ENCODE results near the gene SUMO3.

DNA sequence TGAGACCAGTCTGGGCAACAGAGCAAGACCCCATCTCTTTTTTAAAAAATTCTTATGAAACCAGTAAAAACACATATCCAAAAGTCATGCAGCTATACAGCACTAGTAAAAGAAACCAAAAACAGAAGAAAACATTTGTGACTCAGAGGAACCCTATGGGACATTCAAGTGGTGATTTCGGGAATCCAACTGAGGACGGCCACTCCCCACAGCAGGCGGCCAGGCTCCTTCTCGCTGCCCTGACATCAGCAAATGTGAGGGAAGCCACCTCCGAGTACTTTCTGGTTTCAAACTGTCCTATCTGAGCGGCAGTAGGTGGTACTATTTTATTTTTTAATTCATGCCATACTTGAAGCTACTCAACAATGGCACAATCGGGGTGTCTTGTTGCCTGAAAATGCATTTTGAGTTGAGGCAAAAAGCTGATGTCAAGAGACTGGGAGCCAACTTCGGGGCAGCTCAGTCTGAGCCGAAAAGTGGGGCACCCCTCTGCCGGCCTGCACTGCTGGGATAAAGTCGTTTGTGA, 3.3 kb downstream of the SUMO3 start:
- TF ChIP-seq CTCF (IDR thresholded peaks at IDR 0.05; ENCODE audit: insufficient read depth, low read length) (no peak), POLR2AphosphoS5 (IDR thresholded peaks at IDR 0.05; ENCODE audit: low read depth) (no peak), GABPA (IDR thresholded peaks at IDR 0.05; ENCODE audit: low read depth) (no peak)
- TF ChIP-seq, protein P1, sequence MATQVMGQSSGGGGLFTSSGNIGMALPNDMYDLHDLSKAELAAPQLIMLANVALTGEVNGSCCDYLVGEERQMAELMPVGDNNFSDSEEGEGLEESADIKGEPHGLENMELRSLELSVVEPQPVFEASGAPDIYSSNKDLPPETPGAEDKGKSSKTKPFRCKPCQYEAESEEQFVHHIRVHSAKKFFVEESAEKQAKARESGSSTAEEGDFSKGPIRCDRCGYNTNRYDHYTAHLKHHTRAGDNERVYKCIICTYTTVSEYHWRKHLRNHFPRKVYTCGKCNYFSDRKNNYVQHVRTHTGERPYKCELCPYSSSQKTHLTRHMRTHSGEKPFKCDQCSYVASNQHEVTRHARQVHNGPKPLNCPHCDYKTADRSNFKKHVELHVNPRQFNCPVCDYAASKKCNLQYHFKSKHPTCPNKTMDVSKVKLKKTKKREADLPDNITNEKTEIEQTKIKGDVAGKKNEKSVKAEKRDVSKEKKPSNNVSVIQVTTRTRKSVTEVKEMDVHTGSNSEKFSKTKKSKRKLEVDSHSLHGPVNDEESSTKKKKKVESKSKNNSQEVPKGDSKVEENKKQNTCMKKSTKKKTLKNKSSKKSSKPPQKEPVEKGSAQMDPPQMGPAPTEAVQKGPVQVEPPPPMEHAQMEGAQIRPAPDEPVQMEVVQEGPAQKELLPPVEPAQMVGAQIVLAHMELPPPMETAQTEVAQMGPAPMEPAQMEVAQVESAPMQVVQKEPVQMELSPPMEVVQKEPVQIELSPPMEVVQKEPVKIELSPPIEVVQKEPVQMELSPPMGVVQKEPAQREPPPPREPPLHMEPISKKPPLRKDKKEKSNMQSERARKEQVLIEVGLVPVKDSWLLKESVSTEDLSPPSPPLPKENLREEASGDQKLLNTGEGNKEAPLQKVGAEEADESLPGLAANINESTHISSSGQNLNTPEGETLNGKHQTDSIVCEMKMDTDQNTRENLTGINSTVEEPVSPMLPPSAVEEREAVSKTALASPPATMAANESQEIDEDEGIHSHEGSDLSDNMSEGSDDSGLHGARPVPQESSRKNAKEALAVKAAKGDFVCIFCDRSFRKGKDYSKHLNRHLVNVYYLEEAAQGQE (IDR thresholded peaks at IDR 0.05; ENCODE audit: insufficient replicate concordance, low read depth), result no peak

Measured in HL-60 (cell line).